ENCODE results near the gene LILRB4.
"Not testable (repeated sequence)": the region's sequence is repeated elsewhere in the genome, so short reads cannot be mapped to it uniquely, and the experiment has no call there.

- TF ChIP-seq CTCF, POLR2A (IDR thresholded peaks at IDR 0.05): not testable (repeated sequence)
Observed at GRCh38 chr19:54709956-54710355, 47.2 kb downstream of the LILRB4 start.

All from thyroid gland (tissue), 4 donors.